Measurements from ENCODE around the gene E4F1. TPM values are rescaled to one million over a fixed set of nuclear protein-coding genes. Genes with fewer than 3 reads are reported as not detected.

The E4F1 gene
- total and polyA plus RNA-seq, 5 donors from 2014 or later, result 11.6 to 38.7 (median 14.9) TPM

- no peaks in the 10 kb centered on the region for H3K4me1 ChIP-seq (ENCODE audit: control insufficient read depth, insufficient read depth, low read length, poor library complexity, severe bottlenecking)
- H3K27ac ChIP-seq (ENCODE audit: insufficient read depth, low read length, poor library complexity, severe bottlenecking), result no peak overlapping the region
- no peaks in the 10 kb centered on the region for H3K27me3 ChIP-seq (ENCODE audit: control insufficient read depth, insufficient read depth, low read length)
- no peak overlapping the region for H3K27ac Mint-ChIP-seq
- H3K4me3 ChIP-seq (ENCODE audit: low read depth, low read length), result no peak overlapping the region
- H3K36me3 ChIP-seq (ENCODE audit: control insufficient read depth, insufficient read depth, low read length), result peaks cover 25% of the 10 kb centered on the region
- H3K36me3 Mint-ChIP-seq, result peaks cover 8% of the 10 kb centered on the region
- H3K4me1 Mint-ChIP-seq, result no peaks in the 10 kb centered on the region
- H3K4me3 Mint-ChIP-seq, result no peak overlapping the region
- H3K9me3 ChIP-seq (ENCODE audit: control insufficient read depth in 2 of 2, low read length in 2 of 2), result no peaks in the 10 kb centered on the region
- no peaks in the 10 kb centered on the region for H3K9me3 Mint-ChIP-seq
- DNase-seq (peak; percentile 19 to 23 (median 22)), ATAC-seq (ENCODE audit: low read depth in 2 of 2) (peak; percentile 37 to 54)
- no peaks in the 10 kb centered on the region for H3K27me3 Mint-ChIP-seq
Observed at GRCh38 chr16:2178321-2179106, 44.9 kb upstream of the E4F1 start.

DNA sequence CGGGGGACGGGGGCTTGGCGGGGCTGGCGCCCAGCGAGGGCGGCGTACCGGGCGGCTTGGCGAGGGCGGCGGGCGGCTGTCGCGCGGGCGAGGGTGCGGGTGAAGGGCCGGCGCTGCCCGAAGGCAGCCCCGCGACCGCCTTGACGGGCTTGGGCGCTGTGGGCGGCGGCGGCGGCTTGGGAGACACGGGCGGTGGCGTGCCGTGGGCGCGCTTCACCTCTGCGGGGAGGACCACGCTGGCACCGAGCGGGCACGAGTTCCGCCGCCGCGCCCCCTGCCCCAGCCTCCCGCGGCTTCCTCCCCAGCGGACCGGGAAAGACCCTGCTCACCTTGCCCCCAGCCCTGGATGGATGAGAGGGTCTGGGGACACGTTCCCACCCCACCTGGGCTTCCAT, 44.3 kb upstream of the E4F1 start:
- no peaks in the 10 kb centered on the region for H3K4me1 ChIP-seq (ENCODE audit: control insufficient read depth, insufficient read depth, low read length, poor library complexity, severe bottlenecking)

GRCh38 chr16:2179576-2179975, 43.8 kb upstream of the E4F1 start:
- Histone ChIP-seq H3K9me3 (ENCODE audit: control insufficient read depth in 2 of 2, low read length in 2 of 2) (no peaks in the 10 kb centered on the region), H3K4me1 (ENCODE audit: control insufficient read depth, insufficient read depth, low read length, poor library complexity, severe bottlenecking) (no peaks in the 10 kb centered on the region), H3K27ac (ENCODE audit: insufficient read depth, low read length, poor library complexity, severe bottlenecking) (no peak overlapping the region), H3K27me3 (ENCODE audit: control insufficient read depth, insufficient read depth, low read length) (no peaks in the 10 kb centered on the region), H3K4me3 (ENCODE audit: low read depth, low read length) (no peak overlapping the region), H3K36me3 (ENCODE audit: control insufficient read depth, insufficient read depth, low read length) (peaks cover 18% of the 10 kb centered on the region)
- no peaks in the 10 kb centered on the region for H3K27me3 Mint-ChIP-seq
- DNase-seq (no peak), ATAC-seq (ENCODE audit: low read depth in 2 of 2) (no peak)
- no peak overlapping the region for H3K27ac Mint-ChIP-seq
- H3K9me3 Mint-ChIP-seq, result no peaks in the 10 kb centered on the region
- no peak overlapping the region for H3K4me3 Mint-ChIP-seq
- H3K36me3 Mint-ChIP-seq, result peaks cover 3% of the 10 kb centered on the region
- no peaks in the 10 kb centered on the region for H3K4me1 Mint-ChIP-seq

More for the DNA sequence above, 44.3 kb upstream of the E4F1 start:
- Mint-ChIP-seq H3K4me1 (no peaks in the 10 kb centered on the region), H3K36me3 (peaks cover 5% of the 10 kb centered on the region), H3K9me3 (no peaks in the 10 kb centered on the region), H3K27me3 (no peaks in the 10 kb centered on the region), H3K4me3 (no peak overlapping the region), H3K27ac (no peak overlapping the region)
- no peak overlapping the region for H3K27ac ChIP-seq (ENCODE audit: insufficient read depth, low read length, poor library complexity, severe bottlenecking)
- no peaks in the 10 kb centered on the region for H3K9me3 ChIP-seq (ENCODE audit: control insufficient read depth in 2 of 2, low read length in 2 of 2)
- ATAC-seq (ENCODE audit: low read depth in 2 of 2) (no peak), DNase-seq (no peak)
- H3K27me3 ChIP-seq (ENCODE audit: control insufficient read depth, insufficient read depth, low read length), result no peaks in the 10 kb centered on the region
- no peak overlapping the region for H3K4me3 ChIP-seq (ENCODE audit: low read depth, low read length)
- H3K36me3 ChIP-seq (ENCODE audit: control insufficient read depth, insufficient read depth, low read length), result peaks cover 23% of the 10 kb centered on the region

DNA sequence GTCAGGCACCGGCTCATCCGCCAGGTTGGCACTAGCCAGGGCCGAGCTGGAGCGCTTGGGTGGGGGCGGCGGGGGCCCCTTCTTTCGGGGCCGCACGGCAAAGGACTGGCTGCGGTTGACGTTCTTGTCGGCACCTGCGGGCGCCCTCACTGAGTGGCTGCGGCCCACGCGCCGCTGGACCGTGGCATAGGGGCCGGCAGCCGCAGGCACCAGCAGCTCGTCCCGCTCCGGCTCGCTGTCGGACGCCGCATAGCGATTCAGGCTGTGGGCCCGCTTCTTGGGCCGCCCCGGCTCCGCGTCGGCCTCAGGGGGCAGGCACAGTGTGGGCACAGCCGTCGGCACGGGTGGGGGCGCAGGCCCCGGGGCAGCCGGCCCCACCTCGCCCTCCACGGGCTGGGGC, 42.9 kb upstream of the E4F1 start:
- Mint-ChIP-seq H3K27me3 (no peaks in the 10 kb centered on the region), H3K4me3 (no peak overlapping the region), H3K27ac (no peak overlapping the region), H3K9me3 (no peaks in the 10 kb centered on the region), H3K4me1 (no peaks in the 10 kb centered on the region), H3K36me3 (peaks cover 3% of the 10 kb centered on the region)
- no peaks in the 10 kb centered on the region for H3K9me3 ChIP-seq (ENCODE audit: control insufficient read depth in 2 of 2, low read length in 2 of 2)
- no peak for ATAC-seq (ENCODE audit: low read depth in 2 of 2)
- H3K4me3 ChIP-seq (ENCODE audit: low read depth, low read length), result no peak overlapping the region
- DNase-seq, result no peak
- H3K36me3 ChIP-seq (ENCODE audit: control insufficient read depth, insufficient read depth, low read length), result peaks cover 10% of the 10 kb centered on the region
- no peaks in the 10 kb centered on the region for H3K4me1 ChIP-seq (ENCODE audit: control insufficient read depth, insufficient read depth, low read length, poor library complexity, severe bottlenecking)
- H3K27ac ChIP-seq (ENCODE audit: insufficient read depth, low read length, poor library complexity, severe bottlenecking), result no peak overlapping the region
- no peaks in the 10 kb centered on the region for H3K27me3 ChIP-seq (ENCODE audit: control insufficient read depth, insufficient read depth, low read length)

- no peak overlapping the region for H3K4me3 ChIP-seq (ENCODE audit: low read depth, low read length)
- no peak overlapping the region for H3K4me3 Mint-ChIP-seq
- H3K27me3 ChIP-seq (ENCODE audit: control insufficient read depth, insufficient read depth, low read length), result no peaks in the 10 kb centered on the region
- H3K27me3 Mint-ChIP-seq, result no peaks in the 10 kb centered on the region
- no peak overlapping the region for H3K27ac ChIP-seq (ENCODE audit: insufficient read depth, low read length, poor library complexity, severe bottlenecking)
- H3K36me3 ChIP-seq (ENCODE audit: control insufficient read depth, insufficient read depth, low read length), result peaks cover 2% of the 10 kb centered on the region
- no peaks in the 10 kb centered on the region for H3K9me3 Mint-ChIP-seq
- no peaks in the 10 kb centered on the region for H3K4me1 Mint-ChIP-seq
- ATAC-seq (ENCODE audit: low read depth in 2 of 2) (no peak), DNase-seq (no peak)
- H3K27ac Mint-ChIP-seq, result no peak overlapping the region
- H3K9me3 ChIP-seq (ENCODE audit: control insufficient read depth in 2 of 2, low read length in 2 of 2), result no peaks in the 10 kb centered on the region
- no peaks in the 10 kb centered on the region for H3K4me1 ChIP-seq (ENCODE audit: control insufficient read depth, insufficient read depth, low read length, poor library complexity, severe bottlenecking)
- no peaks in the 10 kb centered on the region for H3K36me3 Mint-ChIP-seq
Observed at GRCh38 chr16:2180962-2181923, 42.1 kb upstream of the E4F1 start.

- H3K4me1 Mint-ChIP-seq, result no peaks in the 10 kb centered on the region
- DNase-seq (no peak), ATAC-seq (ENCODE audit: low read depth in 2 of 2) (no peak)
- no peaks in the 10 kb centered on the region for H3K27me3 ChIP-seq (ENCODE audit: control insufficient read depth, insufficient read depth, low read length)
- H3K9me3 Mint-ChIP-seq, result no peaks in the 10 kb centered on the region
- no peaks in the 10 kb centered on the region for H3K4me1 ChIP-seq (ENCODE audit: control insufficient read depth, insufficient read depth, low read length, poor library complexity, severe bottlenecking)
- H3K36me3 ChIP-seq (ENCODE audit: control insufficient read depth, insufficient read depth, low read length), result no peaks in the 10 kb centered on the region
- H3K36me3 Mint-ChIP-seq, result no peaks in the 10 kb centered on the region
- no peak overlapping the region for H3K27ac ChIP-seq (ENCODE audit: insufficient read depth, low read length, poor library complexity, severe bottlenecking)
- H3K4me3 ChIP-seq (ENCODE audit: low read depth, low read length), result no peak overlapping the region
- no peaks in the 10 kb centered on the region for H3K27me3 Mint-ChIP-seq
- no peaks in the 10 kb centered on the region for H3K9me3 ChIP-seq (ENCODE audit: control insufficient read depth in 2 of 2, low read length in 2 of 2)
- no peak overlapping the region for H3K4me3 Mint-ChIP-seq
- no peak overlapping the region for H3K27ac Mint-ChIP-seq
Observed at GRCh38 chr16:2181952-2182351, 41.4 kb upstream of the E4F1 start.

DNA sequence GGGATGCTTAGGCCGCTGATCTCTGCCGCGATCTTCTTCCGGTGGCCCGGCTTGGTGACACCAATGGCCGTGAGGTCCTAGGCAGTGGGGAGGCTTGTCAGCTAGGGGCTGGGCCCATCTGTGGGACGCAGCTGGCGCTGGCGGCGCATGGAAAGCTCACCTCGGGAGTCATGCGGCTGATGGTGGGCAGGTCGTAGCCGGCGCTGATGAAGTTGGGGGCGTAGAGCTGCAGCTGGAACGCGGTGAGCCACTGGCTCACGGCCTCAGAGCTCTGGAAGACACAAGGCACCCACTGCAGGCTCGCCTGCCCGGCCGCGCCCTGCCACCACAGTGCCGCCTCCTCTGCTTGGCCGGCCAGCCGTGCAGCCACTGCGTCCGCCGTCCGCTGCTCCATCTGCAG, 39.7 kb upstream of the E4F1 start:
- Mint-ChIP-seq H3K27ac (no peak overlapping the region), H3K4me1 (no peaks in the 10 kb centered on the region), H3K36me3 (no peaks in the 10 kb centered on the region), H3K27me3 (no peaks in the 10 kb centered on the region), H3K9me3 (no peaks in the 10 kb centered on the region), H3K4me3 (no peak overlapping the region)
- Histone ChIP-seq H3K27ac (ENCODE audit: insufficient read depth, low read length, poor library complexity, severe bottlenecking) (no peak overlapping the region), H3K27me3 (ENCODE audit: control insufficient read depth, insufficient read depth, low read length) (no peaks in the 10 kb centered on the region), H3K36me3 (ENCODE audit: control insufficient read depth, insufficient read depth, low read length) (no peaks in the 10 kb centered on the region), H3K4me1 (ENCODE audit: control insufficient read depth, insufficient read depth, low read length, poor library complexity, severe bottlenecking) (no peaks in the 10 kb centered on the region), H3K9me3 (ENCODE audit: control insufficient read depth in 2 of 2, low read length in 2 of 2) (no peaks in the 10 kb centered on the region), H3K4me3 (ENCODE audit: low read depth, low read length) (no peak overlapping the region)
- no peak for DNase-seq
- no peak for ATAC-seq (ENCODE audit: low read depth in 2 of 2)

All from CD4-positive, CD25-positive, alpha-beta regulatory T cell (primary cell).